K562 (cell line): Measurements from ENCODE around the gene PIK3C2G. TPM values are rescaled to one million over a fixed set of nuclear protein-coding genes. Genes with fewer than 3 reads are reported as not detected.

Experiments used
- ATAC-seq: fragments of 200-7000 bp; cut with Tn5 transposase; 3 replicates; pipeline ENCODE4 v1.9.1; 2020; ENCODE audit warnings: moderate library complexity
- BruUV-seq: library from RNA; stranded (reverse); fragments of 400-500 nt; replicated peaks from 2 replicates; lab custom pipeline; 2021; lab: Mats Ljungman, UMichigan
- CTCF ChIA-PET: fragments of 300-600 bp; formaldehyde crosslinking; extraction: SDS; loops from one replicate; lab custom pipeline; 2021; ENCODE audit warnings: low intra/inter-chr PET ratio; lab: Yijun Ruan, JAX
- POLR2A ChIA-PET: fragments of 300-600, 350-650 bp; sonication (Branson Sonifier 250); formaldehyde crosslinking; extraction: SDS; loops from one replicate; lab custom pipeline; 2021; ENCODE audit warnings: antibody characterized with exemption, inconsistent platforms; lab: Yijun Ruan, JAX
- DNase-seq, 4 experiments: peaks; one replicate each; pipeline versions ENCODE4 v3.0.0 to v3.0.0-alpha.2; 2011 to 2018; ENCODE audit warnings: low spot score in 3 of 4, mixed read lengths in 3 of 4; ENCODE audit errors: extremely low read depth in 1 of 4
- FAIRE-seq: peaks from 2 replicates; lab custom pipeline; 2011; peaks lifted over from hg19 to GRCh38; lab: Jason Lieb, UNC
- H2AFZ ChIP-seq: 2 replicates; pipeline ENCODE4 v1.6.0; 2011; ENCODE audit warnings: low read depth, low read length, control low read depth, inconsistent platforms
- H3K27ac ChIP-seq: fragments of 200-600 bp; 3 replicates; pipeline ENCODE4 v1.8.0; 2011; ENCODE audit warnings: low read depth, mild to moderate bottlenecking, control low read depth, inconsistent platforms, low read length, moderate library complexity, mixed read lengths; ENCODE audit errors: extremely low read depth
- H3K27me3 ChIP-seq, 2 experiments: fragments of 300-600 bp in 1 of 2; 2 replicates in 1 of 2; 3 replicates in 1 of 2; pipeline versions ENCODE4 v1.6.0 to v1.8.0; 2011; ENCODE audit warnings: inconsistent platforms in 2 of 2, low read length in 2 of 2, mild to moderate bottlenecking in 1 of 2, mixed read lengths in 1 of 2, moderate library complexity in 1 of 2; ENCODE audit not compliant: control insufficient read depth in 2 of 2, insufficient read depth in 2 of 2
- H3K36me3 ChIP-seq: fragments of 300-600 bp; 3 replicates; pipeline ENCODE4 v1.8.0; 2011; ENCODE audit warnings: mild to moderate bottlenecking, low read length, inconsistent platforms; ENCODE audit not compliant: control insufficient read depth, insufficient read depth
- H3K4me1 ChIP-seq, 2 experiments: fragments of 200-600 bp in 1 of 2; replicated peaks in 1 of 2; 2 replicates in 1 of 2; 3 replicates in 1 of 2; pipeline versions ENCODE4 v1.5.1 to v1.8.0; 2011; ENCODE audit warnings: inconsistent platforms in 2 of 2, low read length in 2 of 2, mild to moderate bottlenecking in 1 of 2, mixed read lengths in 1 of 2, moderate library complexity in 1 of 2; ENCODE audit not compliant: control insufficient read depth in 2 of 2, insufficient read depth in 2 of 2
- H3K4me2 ChIP-seq: 2 replicates; pipeline ENCODE4 v1.6.1; 2011; ENCODE audit warnings: low read length, control low read depth, inconsistent platforms, mixed read lengths; ENCODE audit not compliant: insufficient read depth
- H3K4me3 ChIP-seq: fragments of 200-600 bp; sonication (generic), shearing (Covaris generic); 2 replicates; pipeline ENCODE4 v1.5.1; 2016; ENCODE audit warnings: control low read depth, inconsistent platforms
- H3K79me2 ChIP-seq: fragments of 200-600 bp; 3 replicates; pipeline ENCODE4 v1.8.0; 2011; ENCODE audit warnings: low read length, inconsistent platforms; ENCODE audit not compliant: control insufficient read depth, insufficient read depth
- H3K9ac ChIP-seq, 2 experiments: 2 replicates each; pipeline versions ENCODE4 v1.6.0 to v1.6.1; 2011; ENCODE audit warnings: low read depth in 2 of 2, low read length in 2 of 2, control low read depth in 1 of 2, inconsistent platforms in 1 of 2, mild to moderate bottlenecking in 1 of 2, mixed read lengths in 1 of 2; ENCODE audit not compliant: insufficient read depth in 1 of 2
- H3K9me1 ChIP-seq: one replicate; pipeline ENCODE4 v1.6.0; 2011; ENCODE audit warnings: inconsistent platforms, mild to moderate bottlenecking, low read length, moderate library complexity; ENCODE audit not compliant: control insufficient read depth, insufficient read depth
- H3K9me3 ChIP-seq: replicated peaks from 2 replicates; pipeline ENCODE4 v1.5.1; 2011; ENCODE audit warnings: low read depth, low read length, inconsistent platforms; ENCODE audit not compliant: control insufficient read depth, insufficient read depth
- H4K20me1 ChIP-seq: replicated peaks from 2 replicates; pipeline ENCODE4 v1.6.1; 2011; ENCODE audit warnings: low read length, inconsistent platforms, mixed read lengths; ENCODE audit not compliant: control insufficient read depth, insufficient read depth
- ATF3 ChIP-seq, 2 experiments: fragments of 450-650 bp in 1 of 2; sonication (generic) in 1 of 2; formaldehyde crosslinking in 1 of 2; IDR thresholded peaks in 1 of 2; conservative IDR thresholded peaks in 1 of 2; 2 replicates each; pipeline versions ENCODE4 v1.6.1 to v1.8.1; 2016 to 2023; ENCODE audit warnings: mild to moderate bottlenecking in 2 of 2, moderate library complexity in 2 of 2, inconsistent platforms in 1 of 2, missing genetic modification reagents in 1 of 2
- CBFA2T3 ChIP-seq: fragments of 450-650 bp; IDR thresholded peaks from 2 replicates; pipeline ENCODE4 v1.6.1; 2017
- CHD2 ChIP-seq: IDR thresholded peaks from 2 replicates; pipeline ENCODE4 v1.6.1; 2011; ENCODE audit warnings: low read depth, low read length
- CTCF ChIP-seq, 3 experiments: IDR thresholded peaks in 2 of 3; conservative IDR thresholded peaks in 1 of 3; 2 replicates each; pipeline ENCODE4 v1.5.1; 2011 to 2012; ENCODE audit warnings: low read length in 3 of 3, mild to moderate bottlenecking in 3 of 3, control low read depth in 2 of 3, improper control_type of control experiment in 1 of 3, inconsistent platforms in 1 of 3, low read depth in 1 of 3, mixed read lengths in 1 of 3, moderate library complexity in 1 of 3; ENCODE audit not compliant: insufficient read depth in 2 of 3
- DPF2 ChIP-seq: fragments of 450-650 bp; IDR thresholded peaks from 2 replicates; pipeline ENCODE4 v1.6.1; 2016
- ELF4 ChIP-seq: fragments of 450-650 bp; formaldehyde crosslinking; IDR thresholded peaks from 2 replicates; pipeline ENCODE4 v1.4.0; 2022; ENCODE audit warnings: missing genetic modification characterization
- JUNB ChIP-seq: fragments of 450-650 bp; formaldehyde crosslinking; conservative IDR thresholded peaks from 2 replicates; pipeline ENCODE4 v1.4.0; 2020; ENCODE audit warnings: mild to moderate bottlenecking
- JUND ChIP-seq, 2 experiments: IDR thresholded peaks; 2 replicates in 1 of 2; 3 replicates in 1 of 2; pipeline ENCODE4 v1.6.1; 2011; ENCODE audit warnings: borderline replicate concordance in 2 of 2, low read depth in 2 of 2, low read length in 2 of 2, improper control_type of control experiment in 1 of 2, missing biosample characterization in 1 of 2, missing genetic modification characterization in 1 of 2, missing genetic modification reagents in 1 of 2
- MEIS2 ChIP-seq: fragments of 450-650 bp; IDR thresholded peaks from 2 replicates; pipeline ENCODE4 v1.6.1; 2014; ENCODE audit warnings: mild to moderate bottlenecking; ENCODE audit not compliant: partially characterized antibody
- MTA2 ChIP-seq: fragments of 450-650 bp; IDR thresholded peaks from 2 replicates; pipeline ENCODE4 v1.6.1; 2016; ENCODE audit warnings: low read depth
- NCOR1 ChIP-seq: fragments of 450-650 bp; IDR thresholded peaks from 2 replicates; pipeline ENCODE4 v1.6.1; 2016; ENCODE audit warnings: mild to moderate bottlenecking, moderate library complexity
- NRF1 ChIP-seq, 2 experiments: fragments of 450-650 bp; IDR thresholded peaks in 1 of 2; conservative IDR thresholded peaks in 1 of 2; 2 replicates each; pipeline ENCODE4 v1.6.1; 2014; ENCODE audit warnings: mild to moderate bottlenecking in 2 of 2
- SMARCA4 ChIP-seq: fragments of 450-650 bp; IDR thresholded peaks from 2 replicates; pipeline ENCODE4 v1.6.1; 2016
- ZKSCAN8 ChIP-seq: fragments of 200-800 bp; sonication (Bioruptor generic); IDR thresholded peaks from 2 replicates; pipeline ENCODE4 v1.6.1; 2016; ENCODE audit warnings: missing genetic modification characterization, missing compliant biosample characterization
- ZNF174 ChIP-seq: fragments of 250-450 bp; sonication (Bioruptor Pico); IDR thresholded peaks from 2 replicates; pipeline ENCODE4 v1.4.0; 2020; ENCODE audit warnings: mild to moderate bottlenecking
- ZNF239 ChIP-seq: fragments of 250-450 bp; sonication (Bioruptor Pico); IDR thresholded peaks from 2 replicates; pipeline ENCODE4 v1.4.0; 2020; ENCODE audit warnings: mild to moderate bottlenecking
- ZNF518B ChIP-seq: fragments of 250-450 bp; sonication (Bioruptor Pico); IDR thresholded peaks from 2 replicates; pipeline ENCODE4 v1.5.0; 2021; ENCODE audit warnings: mild to moderate bottlenecking, moderate library complexity
- in situ Hi-C: fragments of 300-500 bp; cut with MboI; formaldehyde crosslinking; loops from 4 replicates; pipeline ENCODE4 v1.15.0; 2018; ENCODE audit warnings: inconsistent platforms, mixed read lengths
- intact Hi-C: fragments of 100-400 bp; cut with micrococcal nuclease; formaldehyde crosslinking; loops from 2 replicates; pipeline ENCODE4 v1.14.2; 2022
- polyA plus RNA-seq, 8 experiments: library from polyadenylated mRNA; depleted of rRNA in 4 of 8; stranded (reverse) in 5 of 8; unstranded in 3 of 8; fragments of >200 nt; fragmentation: Nextera tagmentation in 2 of 8; fragmentation: Illumina TruSeq in 1 of 8; extraction: Ambion mirVana in 2 of 8; extraction: Trizol in 1 of 8; gene quantifications; 2 replicates each; pipeline versions ENCODE4 v1.2.1 to v1.2.3, GENCODE V29; 2011 to 2014; ENCODE audit warnings: inconsistent platforms in 1 of 8, missing spikeins in 1 of 8
- total RNA-seq, 7 experiments: library from RNA; depleted of rRNA in 6 of 7; stranded (reverse); fragments of >200 nt in 6 of 7; fragmentation: Illumina TruSeq in 2 of 7; extraction: Trizol in 2 of 7; gene quantifications; 2 replicates each; pipeline versions ENCODE4 v1.2.1 to v1.2.3, GENCODE V29; 2011 to 2021; ENCODE audit warnings: low replicate concordance in 1 of 7

PIK3C2G gene
- total and polyA plus RNA-seq, 9 of the 15 experiments (the other 6 are each of a cell fraction or from before 2014, with no cell fraction given) = not detected

GRCh38 chr12:18696971-18697602, 435.8 kb downstream of the PIK3C2G start:
- POLR2A ChIA-PET = no interaction called here
- Histone ChIP-seq H3K4me2 (no peak overlapping the region), H3K4me1 (no peaks in the 10 kb centered on the region), H3K36me3 (no peaks in the 10 kb centered on the region), H3K79me2 (no peaks in the 10 kb centered on the region), H3K4me3 (no peak overlapping the region), H4K20me1 (no peaks in the 10 kb centered on the region), H3K27me3 (no peaks in the 10 kb centered on the region), H3K27ac (peak overlapping the region; percentile 25; the same call in 2 of the 3 replicates), H3K9me1 (no peaks in the 10 kb centered on the region), H2AFZ (peak overlapping the region; percentile 42), H3K9ac (peak overlapping the region in 1 of 2 experiments; percentile 18; a peak in 1 of 4 replicates), H3K9me3 (no peaks in the 10 kb centered on the region)
- intact Hi-C loops = no loop called here
- no TSS peak for BruUV-seq
- peak in 3 of 4 experiments; percentile 25 to 45 (median 26) for DNase-seq
- peak; percentile 68; the same call in 2 of the 3 replicates for ATAC-seq
- CTCF ChIA-PET = interaction anchor here (0.7 kb wide), 1 partner anchor 8 kb away, joined by 3 read pairs; no protein-coding TSS in a partner anchor
- in situ Hi-C loops = no loop called here
- peak; percentile 75 for FAIRE-seq
- TF ChIP-seq NRF1 (conservative IDR thresholded peaks at IDR 0.05 in 1 of 2, IDR thresholded peaks at IDR 0.05 in 1 of 2) (no peak), ZKSCAN8 (CRISPR knock-in tag) (no peak), CTCF (IDR thresholded peaks at IDR 0.05 in 2 of 3, conservative IDR thresholded peaks at IDR 0.05 in 1 of 3; ENCODE audit: insufficient read depth in 2 of 3, low read depth in 1 of 3, low read length in 3 of 3) (no peak), CHD2 (no peak), DPF2 (peak; percentile 78), ATF3 (IDR thresholded peaks at IDR 0.05) (peak; percentile 81), ATF3 (CRISPR knock-in tag; conservative IDR thresholded peaks at IDR 0.05) (no peak), ZNF518B (CRISPR knock-in tag) (no peak), ZNF239 (CRISPR knock-in tag) (no peak), JUNB (CRISPR knock-in tag) (no peak), CBFA2T3 (peak; percentile 69), NCOR1 (0 out of 2 replicates have a peak, but pooled peaks have one; percentile 33), MEIS2 (peak; percentile 32), ELF4 (CRISPR knock-in tag) (no peak), ZNF174 (no peak), MTA2 (peak; percentile 49; the same call in 1 of the 2 replicates), SMARCA4 (peak; percentile 86), JUND (IDR thresholded peaks at IDR 0.05; ENCODE audit: borderline replicate concordance, low read depth, low read length) (peak; percentile 25; the same call in 1 of the 2 replicates), JUND (tag; IDR thresholded peaks at IDR 0.05; ENCODE audit: borderline replicate concordance, low read depth, low read length) (no peak; the same call in 1 of the 3 replicates)
